C4-2B (cell line): Measurements from ENCODE around the gene HOXA5.

Experiments
- H3K27ac ChIP-seq: fragments of 450-650 bp; 2 replicates; pipeline ENCODE4 v1.5.1; 2017
- CTCF ChIP-seq: fragments of 450-650 bp; conservative IDR thresholded peaks from 2 replicates; pipeline ENCODE4 v1.5.1; 2017; ENCODE audit warnings: mild to moderate bottlenecking
- ZFX ChIP-seq: fragments of 450-650 bp; IDR thresholded peaks from 2 replicates; pipeline ENCODE4 v1.6.1; 2017

HOXA5 gene

GRCh38 chr7:27143023-27143949 is at the start of gene HOXA5:
TSS of gene HOXA5 (minus strand) at chr7:27143681. CDS start at chr7:27143607, 74 bp downstream.
- TF ChIP-seq CTCF (no peak), ZFX (no peak)
- H3K27ac ChIP-seq, result no peak within 1 kb of the TSS

DNA sequence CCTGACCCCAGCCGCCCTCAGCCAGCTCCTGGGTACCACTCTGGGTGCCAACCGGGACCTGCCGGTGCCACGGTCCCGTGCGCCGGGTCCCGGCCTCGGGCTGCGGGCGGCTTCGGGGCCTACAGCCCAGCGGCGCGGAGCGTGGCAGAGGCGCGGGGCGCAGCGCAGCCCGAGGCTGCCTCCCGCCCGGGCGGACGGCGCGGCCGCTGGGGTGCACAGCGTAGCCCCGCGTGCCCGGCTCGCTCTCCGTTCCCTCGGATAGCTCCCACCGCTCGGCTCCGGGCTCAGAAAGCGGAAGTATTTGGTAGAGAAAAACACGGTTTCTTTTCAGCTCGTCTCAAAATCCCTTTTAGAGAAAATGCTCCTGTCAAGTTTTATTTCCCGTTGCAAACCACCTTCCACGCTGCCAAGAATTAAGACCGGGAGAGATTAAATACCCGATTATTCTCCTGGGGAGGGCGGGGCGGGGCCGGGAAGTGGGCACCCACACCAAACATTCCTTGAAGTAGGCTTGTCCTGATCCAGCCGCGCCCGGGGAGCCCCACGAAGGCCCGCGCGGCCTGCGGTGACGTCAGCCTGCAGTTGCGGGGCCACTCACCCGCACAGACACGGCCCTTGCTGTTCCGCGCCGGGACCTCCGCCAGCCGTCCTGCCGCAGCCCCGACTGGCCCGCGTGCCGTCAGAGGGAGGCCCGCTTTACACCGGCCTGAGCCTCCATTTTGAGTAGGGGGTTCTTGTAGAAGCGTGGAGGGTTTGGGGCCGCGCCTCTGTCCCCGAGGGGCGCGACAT is 49.3 kb upstream of the HOXA5 start:
- TF ChIP-seq CTCF, result no peak
- no peak for TF ChIP-seq ZFX
- H3K27ac ChIP-seq, result no peak overlapping the region

DNA sequence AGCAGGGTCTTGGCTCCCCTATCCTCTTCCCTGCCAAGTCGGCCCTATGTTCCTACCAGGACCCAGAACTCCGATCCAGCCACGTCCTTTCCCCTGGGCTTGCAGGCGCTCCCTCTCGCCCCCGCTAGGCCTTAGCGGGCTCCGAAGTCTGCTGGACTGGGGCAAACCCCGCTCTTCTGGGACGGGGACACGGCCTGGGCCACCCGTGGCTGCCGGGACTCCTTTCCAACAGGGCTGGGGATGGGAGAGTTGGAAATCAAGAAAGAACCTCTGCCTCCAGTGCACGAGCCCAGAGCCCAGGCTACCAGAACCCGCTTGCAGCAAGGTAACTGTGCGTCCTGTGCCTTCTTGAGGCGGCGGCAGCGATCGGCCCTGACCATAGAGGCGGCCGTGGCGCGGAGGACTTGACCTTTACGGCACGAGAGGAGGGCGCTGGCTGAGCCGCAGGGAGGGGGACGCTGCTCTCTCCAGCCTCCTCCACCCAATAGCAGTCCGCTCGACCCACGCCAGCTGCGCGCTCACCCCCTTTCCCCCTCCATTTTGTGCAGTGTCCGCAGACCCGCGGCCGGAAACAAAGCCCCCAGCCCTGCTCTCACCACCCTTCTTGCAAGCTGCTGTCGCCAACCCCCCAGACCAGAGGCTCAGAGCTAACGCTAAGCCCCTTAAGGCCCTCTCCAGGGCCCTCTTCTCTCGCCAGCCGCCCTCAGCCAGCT is 48.5 kb upstream of the HOXA5 start:
- TF ChIP-seq ZFX (no peak), CTCF (no peak)
- no peak overlapping the region for H3K27ac ChIP-seq

GRCh38 chr7:27191161-27191731 is 47.8 kb upstream of the HOXA5 start:
- TF ChIP-seq CTCF, result no peak
- no peak for TF ChIP-seq ZFX
- no peak overlapping the region for H3K27ac ChIP-seq

- TF ChIP-seq CTCF, result no peak
- TF ChIP-seq ZFX, result no peak
- no peak overlapping the region for H3K27ac ChIP-seq
These were observed 46.7 kb upstream of the HOXA5 start for GRCh38 chr7:27189997-27190748.

- no peak overlapping the region for H3K27ac ChIP-seq
- TF ChIP-seq CTCF (no peak), ZFX (no peak)
These were observed 46.0 kb upstream of the HOXA5 start for GRCh38 chr7:27189295-27189996.
